ENCODE measurements around the gene TBC1D16. TPM values are rescaled to one million over a fixed set of nuclear protein-coding genes. Genes with fewer than 3 reads are reported as not detected.
A peak's percentile ranks its signal among the peaks of the same experiment; 100 is the strongest.

The TBC1D16 gene
- total and polyA plus RNA-seq, 5 donors from 2014 or later, result 0.06 to 0.72 (median 0.13) TPM

GRCh38 chr17:79930877-79931816 lies 104.5 kb downstream of the TBC1D16 start:
- Mint-ChIP-seq H3K4me3 (peak overlapping the region in 1 of 4 donors; percentile 46), H3K4me1 (peaks cover 0 to 39% (median 10%) of the 10 kb centered on the region in 4 donors), H3K36me3 (no peaks in the 10 kb centered on the region), H3K9me3 (peaks cover 0 to 1% (median 0%) of the 10 kb centered on the region in 7 donors), H3K27me3 (peaks cover 39% of the 10 kb centered on the region), H3K27ac (peak overlapping the region in 1 of 3 donors; percentile 63)
- ATAC-seq (ENCODE audit: low read depth in 2 of 2), result no peak
- Histone ChIP-seq H3K4me1 (ENCODE audit: control insufficient read depth, insufficient read depth, low read length, poor library complexity, severe bottlenecking) (peaks cover under 1% of the 10 kb centered on the region), H3K36me3 (ENCODE audit: control insufficient read depth, insufficient read depth, low read length) (no peaks in the 10 kb centered on the region), H3K27ac (ENCODE audit: insufficient read depth, low read length, poor library complexity, severe bottlenecking) (no peak overlapping the region), H3K4me3 (ENCODE audit: low read depth, low read length) (no peak overlapping the region), H3K27me3 (ENCODE audit: control insufficient read depth, insufficient read depth, low read length) (no peaks in the 10 kb centered on the region), H3K9me3 (ENCODE audit: control insufficient read depth in 2 of 2, low read length in 2 of 2) (no peaks in the 10 kb centered on the region)
- DNase-seq, result no peak

GRCh38 chr17:79930062-79930876 lies 105.4 kb downstream of the TBC1D16 start:
- Mint-ChIP-seq H3K36me3 (no peaks in the 10 kb centered on the region), H3K27me3 (peaks cover 39% of the 10 kb centered on the region), H3K4me3 (peak overlapping the region in 1 of 4 donors; percentile 46), H3K4me1 (peaks cover 0 to 30% (median 6%) of the 10 kb centered on the region in 4 donors), H3K9me3 (peaks cover 0 to 1% (median 0%) of the 10 kb centered on the region in 7 donors), H3K27ac (no peak overlapping the region)
- no peak for ATAC-seq (ENCODE audit: low read depth in 2 of 2)
- DNase-seq, result no peak
- Histone ChIP-seq H3K27me3 (ENCODE audit: control insufficient read depth, insufficient read depth, low read length) (no peaks in the 10 kb centered on the region), H3K36me3 (ENCODE audit: control insufficient read depth, insufficient read depth, low read length) (no peaks in the 10 kb centered on the region), H3K4me3 (ENCODE audit: low read depth, low read length) (no peak overlapping the region), H3K27ac (ENCODE audit: insufficient read depth, low read length, poor library complexity, severe bottlenecking) (no peak overlapping the region), H3K9me3 (ENCODE audit: control insufficient read depth in 2 of 2, low read length in 2 of 2) (no peaks in the 10 kb centered on the region), H3K4me1 (ENCODE audit: control insufficient read depth, insufficient read depth, low read length, poor library complexity, severe bottlenecking) (no peaks in the 10 kb centered on the region)

GRCh38 chr17:79929257-79930061 lies 106.2 kb downstream of the TBC1D16 start:
- Histone ChIP-seq H3K9me3 (ENCODE audit: control insufficient read depth in 2 of 2, low read length in 2 of 2) (no peaks in the 10 kb centered on the region), H3K36me3 (ENCODE audit: control insufficient read depth, insufficient read depth, low read length) (no peaks in the 10 kb centered on the region), H3K27me3 (ENCODE audit: control insufficient read depth, insufficient read depth, low read length) (no peaks in the 10 kb centered on the region), H3K4me1 (ENCODE audit: control insufficient read depth, insufficient read depth, low read length, poor library complexity, severe bottlenecking) (no peaks in the 10 kb centered on the region), H3K4me3 (ENCODE audit: low read depth, low read length) (no peak overlapping the region), H3K27ac (ENCODE audit: insufficient read depth, low read length, poor library complexity, severe bottlenecking) (no peak overlapping the region)
- Mint-ChIP-seq H3K9me3 (peaks cover 0 to 1% (median 0%) of the 10 kb centered on the region in 7 donors), H3K36me3 (no peaks in the 10 kb centered on the region), H3K27me3 (peaks cover 39% of the 10 kb centered on the region), H3K27ac (no peak overlapping the region), H3K4me1 (peaks cover 0 to 28% (median 6%) of the 10 kb centered on the region in 4 donors), H3K4me3 (no peak overlapping the region)
- DNase-seq, result no peak
- no peak for ATAC-seq (ENCODE audit: low read depth in 2 of 2)

GRCh38 chr17:79928502-79929256 lies 107.0 kb downstream of the TBC1D16 start:
- Mint-ChIP-seq H3K36me3 (no peaks in the 10 kb centered on the region), H3K9me3 (no peaks in the 10 kb centered on the region), H3K27me3 (peaks cover 38% of the 10 kb centered on the region), H3K4me1 (peaks cover 0 to 21% (median 6%) of the 10 kb centered on the region in 4 donors), H3K4me3 (peak overlapping the region in 1 of 4 donors; percentile 43), H3K27ac (no peak overlapping the region)
- Histone ChIP-seq H3K9me3 (ENCODE audit: control insufficient read depth in 2 of 2, low read length in 2 of 2) (no peaks in the 10 kb centered on the region), H3K4me1 (ENCODE audit: control insufficient read depth, insufficient read depth, low read length, poor library complexity, severe bottlenecking) (no peaks in the 10 kb centered on the region), H3K36me3 (ENCODE audit: control insufficient read depth, insufficient read depth, low read length) (no peaks in the 10 kb centered on the region), H3K4me3 (ENCODE audit: low read depth, low read length) (no peak overlapping the region), H3K27me3 (ENCODE audit: control insufficient read depth, insufficient read depth, low read length) (no peaks in the 10 kb centered on the region), H3K27ac (ENCODE audit: insufficient read depth, low read length, poor library complexity, severe bottlenecking) (no peak overlapping the region)
- no peak for ATAC-seq (ENCODE audit: low read depth in 2 of 2)
- DNase-seq, result no peak

GRCh38 chr17:79927688-79928501 lies 107.8 kb downstream of the TBC1D16 start:
- Mint-ChIP-seq H3K27me3 (peaks cover 30% of the 10 kb centered on the region), H3K4me1 (peaks cover 0 to 13% (median 4%) of the 10 kb centered on the region in 4 donors), H3K27ac (no peak overlapping the region), H3K4me3 (no peak overlapping the region), H3K9me3 (no peaks in the 10 kb centered on the region), H3K36me3 (no peaks in the 10 kb centered on the region)
- H3K36me3 ChIP-seq (ENCODE audit: control insufficient read depth, insufficient read depth, low read length), result no peaks in the 10 kb centered on the region
- no peak for DNase-seq
- no peaks in the 10 kb centered on the region for H3K4me1 ChIP-seq (ENCODE audit: control insufficient read depth, insufficient read depth, low read length, poor library complexity, severe bottlenecking)
- no peaks in the 10 kb centered on the region for H3K27me3 ChIP-seq (ENCODE audit: control insufficient read depth, insufficient read depth, low read length)
- ATAC-seq (ENCODE audit: low read depth in 2 of 2), result no peak
- H3K4me3 ChIP-seq (ENCODE audit: low read depth, low read length), result no peak overlapping the region
- H3K9me3 ChIP-seq (ENCODE audit: control insufficient read depth in 2 of 2, low read length in 2 of 2), result no peaks in the 10 kb centered on the region
- no peak overlapping the region for H3K27ac ChIP-seq (ENCODE audit: insufficient read depth, low read length, poor library complexity, severe bottlenecking)

- Histone ChIP-seq H3K36me3 (ENCODE audit: control insufficient read depth, insufficient read depth, low read length) (no peaks in the 10 kb centered on the region), H3K27me3 (ENCODE audit: control insufficient read depth, insufficient read depth, low read length) (no peaks in the 10 kb centered on the region), H3K9me3 (ENCODE audit: control insufficient read depth in 2 of 2, low read length in 2 of 2) (no peaks in the 10 kb centered on the region), H3K27ac (ENCODE audit: insufficient read depth, low read length, poor library complexity, severe bottlenecking) (no peak overlapping the region), H3K4me3 (ENCODE audit: low read depth, low read length) (no peak overlapping the region), H3K4me1 (ENCODE audit: control insufficient read depth, insufficient read depth, low read length, poor library complexity, severe bottlenecking) (no peaks in the 10 kb centered on the region)
- no peak overlapping the region for H3K27ac Mint-ChIP-seq
- H3K4me1 Mint-ChIP-seq, result peaks cover 0 to 6% (median under 1%) of the 10 kb centered on the region in 4 donors
- DNase-seq (peak in 1 of 3 donors; percentile 54), ATAC-seq (ENCODE audit: low read depth in 2 of 2) (peak in 1 of 2 donors; percentile 35)
- H3K9me3 Mint-ChIP-seq, result no peaks in the 10 kb centered on the region
- H3K4me3 Mint-ChIP-seq, result no peak overlapping the region
- H3K27me3 Mint-ChIP-seq, result peaks cover 23% of the 10 kb centered on the region
- no peaks in the 10 kb centered on the region for H3K36me3 Mint-ChIP-seq
Observed at GRCh38 chr17:79927136-79927661, 108.5 kb downstream of the TBC1D16 start.

Data from CD4-positive, CD25-positive, alpha-beta regulatory T cell (primary cell).